ENCODE data around the gene NOVA1.

DNA sequence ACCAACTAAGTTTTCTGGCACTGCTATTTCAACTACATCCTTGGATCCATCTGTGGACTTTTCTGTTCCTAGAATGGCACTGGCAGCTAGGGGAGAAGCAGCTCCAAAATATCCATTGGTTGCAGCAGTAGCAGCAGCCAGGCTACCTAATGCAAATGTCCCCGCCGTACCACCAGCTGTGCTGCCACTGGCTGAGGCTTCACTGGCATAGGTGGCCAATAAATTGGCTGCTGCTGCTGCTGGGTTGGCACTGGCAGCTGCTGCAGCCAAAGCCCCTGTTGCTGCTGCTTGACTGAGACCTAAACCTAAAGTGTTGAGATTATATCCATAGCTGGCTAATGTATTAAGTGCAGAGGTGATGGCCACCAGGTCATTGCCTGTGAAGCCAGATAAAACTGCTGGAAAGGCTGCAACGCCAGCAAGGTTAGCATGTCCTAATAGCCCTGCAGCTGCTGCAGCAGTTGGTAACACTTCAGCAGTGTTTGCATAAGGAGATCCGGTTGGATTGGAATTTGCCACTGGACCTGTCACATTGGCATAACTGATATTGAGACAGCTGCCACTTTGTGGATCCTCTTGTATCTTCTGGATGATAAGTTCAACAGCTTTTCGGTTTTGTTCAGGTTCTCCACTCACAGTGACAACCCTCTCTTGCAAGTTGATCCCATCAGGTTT lies 149.5 kb downstream of the NOVA1 start:
- TF ChIP-seq, protein P1, sequence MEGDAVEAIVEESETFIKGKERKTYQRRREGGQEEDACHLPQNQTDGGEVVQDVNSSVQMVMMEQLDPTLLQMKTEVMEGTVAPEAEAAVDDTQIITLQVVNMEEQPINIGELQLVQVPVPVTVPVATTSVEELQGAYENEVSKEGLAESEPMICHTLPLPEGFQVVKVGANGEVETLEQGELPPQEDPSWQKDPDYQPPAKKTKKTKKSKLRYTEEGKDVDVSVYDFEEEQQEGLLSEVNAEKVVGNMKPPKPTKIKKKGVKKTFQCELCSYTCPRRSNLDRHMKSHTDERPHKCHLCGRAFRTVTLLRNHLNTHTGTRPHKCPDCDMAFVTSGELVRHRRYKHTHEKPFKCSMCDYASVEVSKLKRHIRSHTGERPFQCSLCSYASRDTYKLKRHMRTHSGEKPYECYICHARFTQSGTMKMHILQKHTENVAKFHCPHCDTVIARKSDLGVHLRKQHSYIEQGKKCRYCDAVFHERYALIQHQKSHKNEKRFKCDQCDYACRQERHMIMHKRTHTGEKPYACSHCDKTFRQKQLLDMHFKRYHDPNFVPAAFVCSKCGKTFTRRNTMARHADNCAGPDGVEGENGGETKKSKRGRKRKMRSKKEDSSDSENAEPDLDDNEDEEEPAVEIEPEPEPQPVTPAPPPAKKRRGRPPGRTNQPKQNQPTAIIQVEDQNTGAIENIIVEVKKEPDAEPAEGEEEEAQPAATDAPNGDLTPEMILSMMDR (IDR thresholded peaks at IDR 0.05) = no peak
- TF ChIP-seq POLR2AphosphoS5 (IDR thresholded peaks at IDR 0.05; ENCODE audit: insufficient read depth in 1 of 2, low read depth in 1 of 2) = no peak

Data from vagina (tissue), 2 donors.